DMS114 treated with DMSO at 0.1 percent for 48 hours (cell line): Measurements from ENCODE around the gene ZSCAN9.
A peak's percentile ranks its signal among the peaks of the same experiment; 100 is the strongest.

Source experiments
- DNase-seq: peaks from one replicate; lab custom pipeline; 2025; ENCODE audit not compliant: unreplicated experiment; lab: John Stamatoyannopoulos, UW

The ZSCAN9 gene

DNA sequence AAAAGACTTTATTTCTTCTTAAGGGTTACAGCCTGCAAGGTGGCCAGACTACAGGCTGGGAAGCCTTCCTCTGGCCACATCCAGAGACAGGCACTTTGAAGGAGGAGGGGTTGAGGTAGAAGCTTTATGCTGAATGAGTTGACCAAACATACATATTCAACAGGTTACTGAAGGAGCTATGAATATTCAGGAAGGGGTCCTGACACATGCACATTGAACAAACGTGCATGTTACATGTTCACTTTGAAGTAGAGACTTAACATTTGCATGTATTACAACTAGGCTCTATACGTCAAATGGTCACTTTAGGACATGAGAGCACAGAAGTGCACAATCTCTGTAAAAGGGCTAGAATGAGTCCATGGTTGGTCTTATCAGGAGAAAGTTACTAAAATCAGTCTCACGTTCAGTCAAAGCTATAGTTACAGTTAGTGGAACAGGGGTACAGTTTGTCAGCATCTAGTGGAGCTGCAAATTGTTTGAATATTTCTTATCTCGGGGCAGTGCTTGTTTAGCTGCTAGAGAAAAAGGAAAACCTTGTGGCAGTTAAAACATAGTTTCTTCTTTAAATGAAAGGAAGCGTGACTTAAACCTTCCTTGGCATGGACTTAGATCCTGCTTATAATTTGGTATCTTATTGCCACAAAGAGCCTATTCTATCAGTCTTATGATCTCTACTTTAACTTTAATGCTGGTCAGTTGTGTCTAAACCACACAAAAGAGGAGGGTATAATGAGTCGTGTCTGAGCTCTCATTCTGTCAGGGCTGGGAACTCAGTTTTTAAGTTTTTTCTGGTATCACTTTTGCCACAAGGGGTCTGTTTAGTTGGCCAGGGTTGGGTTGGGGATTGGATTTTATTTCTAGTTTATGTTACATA is 4.6 kb upstream of the ZSCAN9 start:
- no peak for DNase-seq

DNA sequence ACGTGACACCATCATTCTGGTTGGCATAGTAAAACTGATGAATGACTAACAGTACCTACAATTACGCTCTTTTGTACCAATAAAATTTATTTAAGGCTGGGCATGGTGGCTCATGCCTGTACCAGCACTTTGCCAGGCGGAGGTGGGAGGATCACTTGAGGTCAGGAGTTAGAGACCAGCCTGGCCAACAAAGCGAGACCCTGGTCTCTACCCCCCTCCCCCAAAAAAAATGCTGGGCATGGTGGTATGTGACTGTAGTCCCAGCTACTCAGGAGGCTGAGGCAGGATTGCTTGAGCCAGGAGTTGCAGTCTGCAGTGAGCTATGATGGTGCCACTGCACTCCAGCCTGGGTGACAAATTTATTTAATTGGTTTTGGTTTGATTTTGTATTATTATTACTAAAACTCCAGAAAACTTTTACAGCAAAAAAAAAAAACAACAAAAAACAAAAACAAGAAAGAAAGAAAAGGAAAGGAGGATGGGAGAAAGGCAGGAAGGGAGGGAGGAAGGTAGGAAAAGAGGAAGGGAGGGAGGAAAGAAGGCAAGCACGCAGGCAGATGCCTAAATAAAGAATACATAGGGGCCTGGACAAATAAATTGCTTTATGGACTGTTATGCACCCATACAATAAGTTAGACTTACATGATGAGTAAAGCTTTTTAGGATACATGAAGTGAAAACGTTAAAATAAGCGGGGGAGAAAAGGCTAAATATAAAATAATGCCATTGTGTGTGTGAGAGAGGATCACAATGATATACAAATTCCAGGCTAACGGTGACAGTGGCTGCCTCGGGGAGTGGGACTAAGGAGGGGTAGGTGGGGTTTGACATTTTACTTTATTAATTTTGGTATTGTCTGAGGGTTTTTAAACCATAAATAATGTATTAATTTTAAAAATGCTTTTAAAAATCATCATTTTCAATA is 682 bp upstream of the ZSCAN9 start:
- DNase-seq = no peak

- no peak for DNase-seq
These were observed 1.4 kb downstream of the ZSCAN9 start for GRCh38 chr6:28226460-28226859.

DNA sequence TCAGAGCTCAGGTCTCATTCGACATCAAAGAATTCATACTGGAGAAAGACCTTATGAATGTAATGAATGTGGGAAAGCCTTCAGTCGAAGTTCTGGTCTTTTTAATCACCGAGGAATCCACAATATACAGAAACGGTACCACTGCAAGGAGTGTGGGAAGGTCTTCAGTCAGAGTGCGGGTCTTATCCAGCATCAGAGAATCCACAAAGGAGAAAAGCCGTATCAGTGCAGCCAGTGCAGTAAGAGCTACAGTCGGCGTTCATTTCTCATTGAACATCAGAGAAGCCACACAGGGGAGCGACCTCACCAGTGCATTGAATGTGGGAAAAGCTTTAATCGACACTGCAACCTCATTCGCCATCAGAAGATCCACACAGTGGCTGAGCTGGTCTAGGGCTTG is 7.7 kb downstream of the ZSCAN9 start:
- DNase-seq = no peak

- DNase-seq = no peak
These were observed 10.9 kb downstream of the ZSCAN9 start for GRCh38 chr6:28235912-28236452.

- DNase-seq = no peak
These were observed 14.6 kb downstream of the ZSCAN9 start for GRCh38 chr6:28239636-28240035.

DNA sequence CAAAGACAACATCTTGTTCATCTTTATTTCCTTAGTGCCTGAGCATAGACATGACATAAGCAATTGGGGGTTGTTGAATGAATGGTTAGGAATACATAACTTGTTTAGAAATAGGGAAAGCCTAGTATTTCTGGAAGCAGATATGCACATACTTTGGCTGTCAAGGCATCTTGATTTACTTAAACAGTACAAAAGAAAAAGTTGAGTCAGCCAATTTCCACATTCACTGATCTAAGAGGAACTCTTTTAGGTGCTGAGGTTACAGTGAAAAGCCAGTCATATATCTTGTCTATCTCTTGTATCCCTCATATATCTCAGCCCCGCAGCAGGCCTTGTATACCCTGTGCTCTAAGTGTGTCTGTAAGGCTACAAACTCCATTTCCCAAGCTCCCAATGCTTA is 15.4 kb downstream of the ZSCAN9 start:
- DNase-seq = no peak

GRCh38 chr6:28243946-28244345 is 18.9 kb downstream of the ZSCAN9 start:
- no peak for DNase-seq

DNA sequence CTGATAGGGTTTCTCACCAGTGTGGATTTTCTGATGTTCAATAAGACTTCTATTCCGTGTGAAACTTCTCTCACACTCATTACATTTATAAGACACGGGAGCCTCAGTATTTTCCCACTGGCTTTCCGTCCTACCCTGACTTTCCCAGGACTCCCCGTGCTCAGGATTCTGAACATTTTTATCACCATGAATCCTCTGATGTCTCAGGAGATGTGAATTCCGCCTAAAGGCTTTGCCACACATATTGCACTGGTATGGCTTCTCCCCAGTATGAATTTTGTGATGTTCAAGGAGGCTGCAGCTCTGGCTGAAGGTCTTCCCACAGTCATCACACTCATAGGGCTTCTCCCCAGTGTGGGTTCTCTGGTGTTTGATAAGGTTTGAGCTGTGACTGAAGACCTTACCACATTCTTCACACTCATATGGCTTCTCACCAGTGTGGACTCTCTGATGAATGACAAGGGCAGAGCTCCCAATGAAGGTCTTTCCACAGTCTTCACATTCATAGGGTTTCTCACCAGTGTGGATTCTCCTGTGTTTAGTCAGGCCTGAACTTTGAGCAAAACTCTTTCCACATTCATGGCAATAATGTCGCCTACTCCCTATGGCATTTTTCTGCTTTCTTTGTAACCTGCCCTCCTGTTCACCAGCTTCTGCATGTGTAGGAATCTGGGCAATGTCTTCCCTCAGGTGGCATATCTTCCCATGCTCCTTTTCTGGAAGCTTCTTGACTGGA is 20.3 kb downstream of the ZSCAN9 start:
- DNase-seq = no peak

DNA sequence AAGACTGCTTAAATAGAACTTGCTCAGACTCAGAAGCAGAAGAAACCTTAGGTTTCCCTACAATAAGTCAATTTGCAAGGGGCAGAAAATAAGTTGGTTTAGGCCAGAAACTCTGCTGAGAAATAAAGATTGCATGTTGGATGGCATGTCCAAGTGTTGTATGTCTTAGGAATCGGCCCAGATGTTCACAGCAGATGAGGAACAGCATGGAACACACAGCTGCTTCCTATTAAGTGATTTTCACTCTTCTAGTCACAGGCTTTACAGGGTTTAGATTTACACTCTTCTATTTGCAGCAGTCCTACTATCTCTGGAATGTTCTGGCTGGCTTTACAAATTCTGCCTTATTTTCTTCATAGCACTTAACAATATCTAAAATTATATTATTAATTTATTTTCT is 23.8 kb downstream of the ZSCAN9 start:
- no peak for DNase-seq

GRCh38 chr6:28250747-28251146 is 25.7 kb downstream of the ZSCAN9 start:
- DNase-seq = no peak

- no peak for DNase-seq
These were observed 26.6 kb downstream of the ZSCAN9 start for GRCh38 chr6:28251661-28252008.

- DNase-seq = peak; percentile 91
These were observed 27.2 kb downstream of the ZSCAN9 start, which contains the start of gene ZKSCAN4 for GRCh38 chr6:28252009-28252975. ZKSCAN4 (minus strand) TSS chr6:28252269; CDS start chr6:28251980, 289 bp downstream.

GRCh38 chr6:28254121-28254519 is 29.0 kb downstream of the ZSCAN9 start:
- no peak for DNase-seq

GRCh38 chr6:28257042-28257441 is 32.0 kb downstream of the ZSCAN9 start:
- DNase-seq = no peak

GRCh38 chr6:28258877-28259777 is 34.1 kb downstream of the ZSCAN9 start, which contains the start of gene NKAPL:
NKAPL (plus strand) TSS chr6:28259297; CDS start chr6:28259372, 75 bp downstream.
- no peak for DNase-seq

GRCh38 chr6:28263922-28264321 is 38.8 kb downstream of the ZSCAN9 start:
- DNase-seq = no peak

GRCh38 chr6:28264834-28265401 is 39.8 kb downstream of the ZSCAN9 start:
- no peak for DNase-seq
